Sigmoid colon (tissue), 7 donors: Measurements from ENCODE around the gene ESYT1. TPM values are rescaled to one million over a fixed set of nuclear protein-coding genes. Genes with fewer than 3 reads are reported as not detected.

ENCODE experiments used
- DNase-seq: peaks from one replicate; pipeline ENCODE4 v3.0.0-alpha.2; 2019
- H3K27ac ChIP-seq, 4 donors: fragments of 200-600 bp; sonication (generic); one replicate each; pipeline ENCODE4 v1.5.1; 2016 to 2019; ENCODE audit warnings: mild to moderate bottlenecking in 1 of 4
- H3K27me3 ChIP-seq, 3 donors: fragments of 200-600 bp; sonication (generic); one replicate each; pipeline ENCODE4 v1.5.1; 2019; ENCODE audit warnings: mild to moderate bottlenecking in 1 of 3
- H3K36me3 ChIP-seq, 4 donors: fragments of 200-600 bp; sonication (generic); one replicate each; pipeline ENCODE4 v1.5.1; 2016 to 2019
- H3K4me1 ChIP-seq, 4 donors: fragments of 200-600 bp; sonication (generic); one replicate each; pipeline ENCODE4 v1.5.1; 2017 to 2019
- H3K4me3 ChIP-seq, 4 donors: fragments of 200-600 bp; sonication (generic); one replicate each; pipeline ENCODE4 v1.5.1; 2017 to 2019; ENCODE audit warnings: mild to moderate bottlenecking in 2 of 4, moderate library complexity in 1 of 4
- H3K9me3 ChIP-seq, 4 donors: fragments of 200-600 bp in 3 of 4; sonication (generic) in 3 of 4; one replicate each; pipeline versions ENCODE4 v1.5.1 to v1.6.1; 2013 to 2019
- EP300 ChIP-seq, 4 donors: sonication (generic); formaldehyde crosslinking; IDR thresholded peaks; one replicate each; pipeline ENCODE4 v1.6.1; 2017; ENCODE audit warnings: antibody characterized with exemption in 4 of 4
- POLR2A ChIP-seq, 2 donors: fragments of 450-650 bp; IDR thresholded peaks; one replicate each; pipeline ENCODE4 v1.6.1; 2016; ENCODE audit warnings: antibody characterized with exemption in 2 of 2, mild to moderate bottlenecking in 2 of 2, moderate library complexity in 2 of 2
- POLR2AphosphoS5 ChIP-seq, 4 donors: sonication (generic); formaldehyde crosslinking; IDR thresholded peaks; one replicate each; pipeline ENCODE4 v1.6.1; 2017; ENCODE audit warnings: antibody characterized with exemption in 4 of 4
- WGBS, 2 donors: extraction: QIAGEN DNeasy Blood & Tissue Kit; methylation state at CpG; one replicate each; pipeline ENCODE4 v1.1.7; 2013; 5-methylcytosine and 5-hydroxymethylcytosine counted together
- intact Hi-C: fragments of 100-400 bp; cut with DNase I; formaldehyde crosslinking; loops from one replicate; pipeline ENCODE4 v1.15.1; 2023
- polyA plus RNA-seq, 3 donors: library from polyadenylated mRNA; stranded (reverse); fragments of 200-250 nt; gene quantifications; one replicate each; pipeline ENCODE4 v1.2.3, GENCODE V29; 2013
- total RNA-seq, 4 donors: library from RNA; depleted of rRNA; stranded (reverse); fragments of >200 nt; gene quantifications; one replicate each; pipeline ENCODE4 v1.1.0, GENCODE V29; 2016
- TF ChIP-seq, protein P1 (sequence below), 4 experiments: fragments of 450-650 bp in 3 of 4; fragments of 200-600 bp in 1 of 4; IDR thresholded peaks; one replicate each; pipeline ENCODE4 v1.5.1; 2016 to 2019; ENCODE audit warnings: antibody characterized with exemption in 4 of 4, mild to moderate bottlenecking in 3 of 4, moderate library complexity in 2 of 4
- donor health status: healthy with polysubstance abuse.
- donor health status: Bipolar disorder and iron deficiency.
- donor health status: healthy.

The ESYT1 gene
- total and polyA plus RNA-seq, 7 donors, result 9.0 to 102 (median 73.9) TPM

DNA sequence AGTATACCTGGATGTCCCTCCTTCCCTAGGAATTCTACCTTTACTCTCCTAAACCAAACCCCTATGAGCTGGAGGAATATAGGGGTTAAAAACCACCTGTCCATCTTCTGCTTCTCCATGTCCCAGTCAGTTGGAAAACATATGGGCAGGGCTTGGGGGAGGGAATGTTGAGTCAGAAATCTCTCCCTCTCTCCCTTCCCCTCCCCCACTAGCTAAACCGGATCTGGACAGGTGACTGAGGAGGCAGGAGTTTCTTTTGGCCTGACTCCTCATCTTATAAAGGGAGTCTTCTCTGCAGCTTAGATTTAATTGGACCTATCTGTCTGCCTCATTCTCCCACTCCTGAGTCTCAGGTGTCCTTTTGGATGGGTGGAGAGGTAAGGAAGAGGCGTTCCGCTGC is 42.0 kb upstream of the ESYT1 start:
- TF ChIP-seq POLR2A (IDR thresholded peaks at IDR 0.05) (no peak), POLR2AphosphoS5 (IDR thresholded peaks at IDR 0.05) (no peak), EP300 (IDR thresholded peaks at IDR 0.05) (no peak)
- TF ChIP-seq, protein P1, sequence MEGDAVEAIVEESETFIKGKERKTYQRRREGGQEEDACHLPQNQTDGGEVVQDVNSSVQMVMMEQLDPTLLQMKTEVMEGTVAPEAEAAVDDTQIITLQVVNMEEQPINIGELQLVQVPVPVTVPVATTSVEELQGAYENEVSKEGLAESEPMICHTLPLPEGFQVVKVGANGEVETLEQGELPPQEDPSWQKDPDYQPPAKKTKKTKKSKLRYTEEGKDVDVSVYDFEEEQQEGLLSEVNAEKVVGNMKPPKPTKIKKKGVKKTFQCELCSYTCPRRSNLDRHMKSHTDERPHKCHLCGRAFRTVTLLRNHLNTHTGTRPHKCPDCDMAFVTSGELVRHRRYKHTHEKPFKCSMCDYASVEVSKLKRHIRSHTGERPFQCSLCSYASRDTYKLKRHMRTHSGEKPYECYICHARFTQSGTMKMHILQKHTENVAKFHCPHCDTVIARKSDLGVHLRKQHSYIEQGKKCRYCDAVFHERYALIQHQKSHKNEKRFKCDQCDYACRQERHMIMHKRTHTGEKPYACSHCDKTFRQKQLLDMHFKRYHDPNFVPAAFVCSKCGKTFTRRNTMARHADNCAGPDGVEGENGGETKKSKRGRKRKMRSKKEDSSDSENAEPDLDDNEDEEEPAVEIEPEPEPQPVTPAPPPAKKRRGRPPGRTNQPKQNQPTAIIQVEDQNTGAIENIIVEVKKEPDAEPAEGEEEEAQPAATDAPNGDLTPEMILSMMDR (IDR thresholded peaks at IDR 0.05), result no peak
- no peak overlapping the region for H3K4me3 ChIP-seq
- DNase-seq, result no peak
- intact Hi-C loops, result no loop called here
- H3K9me3 ChIP-seq, result no peaks in the 10 kb centered on the region
- no peaks in the 10 kb centered on the region for H3K36me3 ChIP-seq
- no peaks in the 10 kb centered on the region for H3K4me1 ChIP-seq
- WGBS, 2 donors, result 61 to 84% methylated on average over 3 of the region's 3 CpGs
- H3K27me3 ChIP-seq, result peaks cover 0 to 1% (median 0%) of the 10 kb centered on the region in 3 donors
- no peak overlapping the region for H3K27ac ChIP-seq

DNA sequence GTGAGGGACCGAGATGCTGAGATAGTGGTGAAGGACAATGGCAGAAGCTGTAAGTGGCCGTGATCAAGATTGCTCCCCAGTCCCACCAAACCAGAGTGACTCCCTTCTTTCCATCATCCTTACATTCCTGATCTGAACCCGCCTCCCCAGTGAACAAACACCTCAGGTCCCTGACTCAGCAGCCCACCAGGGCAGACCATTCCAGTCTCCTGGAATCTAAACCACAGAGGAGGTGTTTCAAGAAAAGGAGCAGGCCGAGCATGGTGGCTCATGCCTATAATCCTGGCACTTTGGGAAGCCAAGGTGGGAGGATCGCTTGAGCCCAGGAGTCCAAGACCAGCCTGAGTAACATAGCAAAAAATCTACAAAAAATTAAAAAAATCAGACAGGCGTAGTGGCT is 41.5 kb upstream of the ESYT1 start:
- WGBS, 2 donors, result 75 to 84% methylated on average over 6 of the region's 6 CpGs
- no peaks in the 10 kb centered on the region for H3K4me1 ChIP-seq

DNA sequence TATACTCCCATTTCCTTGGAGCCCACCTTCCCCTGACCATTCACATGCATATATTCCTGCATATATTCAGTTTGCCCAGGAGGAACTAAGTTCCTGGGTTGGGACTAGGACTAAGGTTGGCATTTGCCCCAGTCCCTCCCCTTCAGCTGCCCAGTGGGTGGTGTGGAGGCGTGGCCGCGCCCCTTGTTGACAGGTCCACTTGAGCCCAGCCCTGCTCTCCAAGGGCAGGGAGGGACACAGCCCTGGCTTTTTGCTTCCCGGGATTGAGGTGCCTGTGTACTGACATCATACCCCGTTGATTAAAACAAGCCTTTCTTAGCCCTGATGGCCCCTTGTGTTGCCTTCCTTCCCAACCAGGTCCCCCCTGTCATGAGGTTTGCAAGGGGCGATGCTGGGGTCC is 40.8 kb upstream of the ESYT1 start:
- H3K27ac ChIP-seq, result peak overlapping the region in 2 of 4 donors; percentile 31 to 39
- H3K27me3 ChIP-seq, result no peaks in the 10 kb centered on the region
- peak; percentile 75 for DNase-seq
- H3K4me3 ChIP-seq, result no peak overlapping the region
- no peaks in the 10 kb centered on the region for H3K36me3 ChIP-seq
- WGBS, 2 donors, result 31 to 71% methylated on average over 6 of the region's 6 CpGs
- intact Hi-C loops, result no loop called here
- no peaks in the 10 kb centered on the region for H3K9me3 ChIP-seq
- no peaks in the 10 kb centered on the region for H3K4me1 ChIP-seq
- TF ChIP-seq POLR2A (IDR thresholded peaks at IDR 0.05) (no peak), EP300 (IDR thresholded peaks at IDR 0.05) (no peak), POLR2AphosphoS5 (IDR thresholded peaks at IDR 0.05) (no peak)
- TF ChIP-seq, protein P1 (IDR thresholded peaks at IDR 0.05), result no peak

More for the DNA sequence above, 41.5 kb upstream of the ESYT1 start:
- TF ChIP-seq, protein P1 (IDR thresholded peaks at IDR 0.05), result no peak
- TF ChIP-seq POLR2AphosphoS5 (IDR thresholded peaks at IDR 0.05), result no peak
- Histone ChIP-seq H3K27me3 (no peaks in the 10 kb centered on the region), H3K27ac (no peak overlapping the region), H3K9me3 (no peaks in the 10 kb centered on the region), H3K36me3 (no peaks in the 10 kb centered on the region), H3K4me3 (no peak overlapping the region)
- no peak for DNase-seq
- intact Hi-C loops, result no loop called here

DNA sequence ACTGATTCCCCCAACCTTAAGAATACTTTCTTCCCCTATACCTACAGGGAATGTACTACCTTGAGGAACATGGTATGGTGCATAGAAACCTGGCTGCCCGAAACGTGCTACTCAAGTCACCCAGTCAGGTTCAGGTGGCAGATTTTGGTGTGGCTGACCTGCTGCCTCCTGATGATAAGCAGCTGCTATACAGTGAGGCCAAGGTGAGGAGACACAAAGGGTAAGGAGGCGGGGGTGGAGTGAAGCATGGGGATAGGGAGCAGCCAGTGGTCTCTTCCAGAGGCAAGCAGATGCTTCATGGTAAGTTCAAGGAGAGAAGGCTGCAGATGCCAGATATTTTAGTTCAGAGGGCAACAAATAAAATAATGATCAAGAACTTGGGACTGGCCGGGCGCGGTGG is 30.3 kb upstream of the ESYT1 start:
- peaks cover 0 to 5% (median 0%) of the 10 kb centered on the region in 3 donors for H3K27me3 ChIP-seq
- no peak overlapping the region for H3K4me3 ChIP-seq
- no peaks in the 10 kb centered on the region for H3K36me3 ChIP-seq
- H3K27ac ChIP-seq, result no peak overlapping the region
- intact Hi-C loops, result no loop called here
- H3K9me3 ChIP-seq, result no peaks in the 10 kb centered on the region
- 91 to 93% methylated on average over 6 of the region's 6 CpGs for WGBS, 2 donors
- H3K4me1 ChIP-seq, result no peaks in the 10 kb centered on the region
- TF ChIP-seq POLR2AphosphoS5 (IDR thresholded peaks at IDR 0.05) (no peak), POLR2A (IDR thresholded peaks at IDR 0.05) (no peak), EP300 (IDR thresholded peaks at IDR 0.05) (no peak)
- TF ChIP-seq, protein P1 (IDR thresholded peaks at IDR 0.05), result no peak
- no peak for DNase-seq

DNA sequence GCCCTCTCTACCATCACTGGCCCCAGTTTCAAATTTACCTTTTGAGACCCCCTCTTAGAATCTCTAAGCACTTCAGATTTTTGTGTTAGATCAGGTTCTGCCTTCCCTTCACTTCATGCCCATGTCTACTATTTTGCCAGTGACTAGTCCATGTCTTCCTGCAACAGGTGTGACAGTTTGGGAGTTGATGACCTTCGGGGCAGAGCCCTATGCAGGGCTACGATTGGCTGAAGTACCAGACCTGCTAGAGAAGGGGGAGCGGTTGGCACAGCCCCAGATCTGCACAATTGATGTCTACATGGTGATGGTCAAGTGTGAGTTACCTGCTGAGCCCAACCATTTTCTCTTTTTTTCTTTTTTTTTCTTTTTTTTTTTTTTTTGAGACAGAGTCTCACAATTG is 29.5 kb upstream of the ESYT1 start:
- intact Hi-C loops, result no loop called here
- TF ChIP-seq POLR2A (IDR thresholded peaks at IDR 0.05) (no peak), POLR2AphosphoS5 (IDR thresholded peaks at IDR 0.05) (no peak)
- Histone ChIP-seq H3K4me1 (peaks cover 0 to 8% (median 3%) of the 10 kb centered on the region in 4 donors), H3K36me3 (no peaks in the 10 kb centered on the region), H3K9me3 (no peaks in the 10 kb centered on the region), H3K4me3 (no peak overlapping the region), H3K27ac (no peak overlapping the region), H3K27me3 (peaks cover 0 to 5% (median 0%) of the 10 kb centered on the region in 3 donors)
- DNase-seq, result no peak
- WGBS, 2 donors, result 71 to 84% methylated on average over 3 of the region's 3 CpGs
